Liver (tissue), 9 donors: ENCODE measurements around the gene PHTF1. TPM values are rescaled to one million over a fixed set of nuclear protein-coding genes. Genes with fewer than 3 reads are reported as not detected.

Experiments
- DNase-seq: peaks from one replicate; pipeline ENCODE4 v3.0.0-alpha.2; 2017; ENCODE audit warnings: low spot score
- H3K27ac ChIP-seq, 2 donors: one replicate each; pipeline ENCODE4 v1.7.0; 2013; ENCODE audit warnings: inconsistent platforms in 2 of 2, low read length in 2 of 2, control low read depth in 1 of 2, low read depth in 1 of 2, mild to moderate bottlenecking in 1 of 2
- H3K27me3 ChIP-seq, 4 donors: one replicate each; pipeline versions ENCODE4 v1.6.1 to v1.7.0; 2013; ENCODE audit warnings: low read length in 3 of 4, inconsistent platforms in 1 of 4, mild to moderate bottlenecking in 1 of 4, moderate library complexity in 1 of 4; ENCODE audit not compliant: control insufficient read depth in 4 of 4, insufficient read depth in 4 of 4
- H3K36me3 ChIP-seq, 4 donors: one replicate each; pipeline versions ENCODE4 v1.6.1 to v1.7.0; 2013; ENCODE audit warnings: low read length in 3 of 4, mild to moderate bottlenecking in 3 of 4, low read depth in 1 of 4, moderate library complexity in 1 of 4; ENCODE audit not compliant: control insufficient read depth in 4 of 4, insufficient read depth in 3 of 4
- H3K4me1 ChIP-seq, 4 donors: one replicate each; pipeline versions ENCODE4 v1.6.1 to v1.7.0; 2013; ENCODE audit warnings: low read length in 3 of 4, mild to moderate bottlenecking in 3 of 4, moderate library complexity in 1 of 4; ENCODE audit not compliant: control insufficient read depth in 4 of 4, insufficient read depth in 4 of 4
- H3K4me3 ChIP-seq, 3 donors: one replicate each; pipeline versions ENCODE4 v1.6.1 to v1.7.0; 2013; ENCODE audit warnings: low read length in 3 of 3, control low read depth in 1 of 3, low read depth in 1 of 3, mild to moderate bottlenecking in 1 of 3
- H3K9ac ChIP-seq, 2 donors: one replicate each; pipeline ENCODE4 v1.7.0; 2013; ENCODE audit warnings: low read length in 2 of 2, mild to moderate bottlenecking in 2 of 2, moderate library complexity in 2 of 2, control low read depth in 1 of 2, low read depth in 1 of 2
- H3K9me3 ChIP-seq, 4 donors: one replicate each; pipeline versions ENCODE4 v1.6.1 to v1.7.0; 2013; ENCODE audit warnings: low read length in 3 of 4; ENCODE audit not compliant: control insufficient read depth in 4 of 4
- ATF3 ChIP-seq: IDR thresholded peaks from 2 replicates; pipeline ENCODE4 v1.6.1; 2016; ENCODE audit warnings: antibody characterized with exemption
- HNF4A ChIP-seq, 2 donors: conservative IDR thresholded peaks; 2 replicates each; pipeline ENCODE4 v1.6.1; 2016; ENCODE audit warnings: antibody characterized with exemption in 2 of 2, mild to moderate bottlenecking in 2 of 2
- HNF4G ChIP-seq: IDR thresholded peaks from 2 replicates; pipeline ENCODE4 v1.6.1; 2016; ENCODE audit warnings: antibody characterized with exemption
- JUND ChIP-seq, 2 donors: IDR thresholded peaks; 2 replicates each; pipeline ENCODE4 v1.6.1; 2016; ENCODE audit warnings: antibody characterized with exemption in 2 of 2
- RAD21 ChIP-seq, 2 donors: IDR thresholded peaks; 2 replicates each; pipeline ENCODE4 v1.6.1; 2016; ENCODE audit warnings: antibody characterized with exemption in 2 of 2, mild to moderate bottlenecking in 2 of 2
- REST ChIP-seq: IDR thresholded peaks from 2 replicates; pipeline ENCODE4 v1.6.1; 2016; ENCODE audit warnings: antibody characterized with exemption, mild to moderate bottlenecking
- RXRA ChIP-seq, 2 donors: IDR thresholded peaks; 2 replicates each; pipeline ENCODE4 v1.6.1; 2017 to 2018; ENCODE audit warnings: antibody characterized with exemption in 2 of 2, mild to moderate bottlenecking in 1 of 2
- SP1 ChIP-seq: IDR thresholded peaks from 2 replicates; pipeline ENCODE4 v1.6.1; 2018; ENCODE audit warnings: antibody characterized with exemption, mild to moderate bottlenecking
- YY1 ChIP-seq: IDR thresholded peaks from 2 replicates; pipeline ENCODE4 v1.6.1; 2016; ENCODE audit warnings: antibody characterized with exemption, mild to moderate bottlenecking
- ZBTB33 ChIP-seq: IDR thresholded peaks from 2 replicates; pipeline ENCODE4 v1.6.1; 2016; ENCODE audit warnings: antibody characterized with exemption
- WGBS: extraction: QIAGEN DNeasy Blood & Tissue Kit; methylation state at CpG from one replicate; pipeline ENCODE4 v1.1.7; 2013; 5-methylcytosine and 5-hydroxymethylcytosine counted together
- polyA plus RNA-seq, 2 donors: library from polyadenylated mRNA; stranded (reverse) in 1 of 2; unstranded in 1 of 2; fragments of 200-250 nt in 1 of 2; fragments of >200 nt in 1 of 2; fragmentation: Nextera tagmentation in 1 of 2; extraction: Ambion mirVana in 1 of 2; gene quantifications; one replicate each; pipeline versions ENCODE4 v1.2.1 to v1.2.3, GENCODE V29; 2013 to 2015
- total RNA-seq, 2 donors: library from RNA; depleted of rRNA; stranded (reverse); fragments of >200 nt; gene quantifications; one replicate each; pipeline ENCODE4 v1.2.3, GENCODE V29; 2014
- donor health status: healthy.
- donor health status: healthy.
- donor health status: healthy.
- donor health status: healthy.
- donor health status: healthy.

Gene PHTF1
- total and polyA plus RNA-seq, 4 donors: 3.2 to 14.0 (median 7.3) TPM

DNA sequence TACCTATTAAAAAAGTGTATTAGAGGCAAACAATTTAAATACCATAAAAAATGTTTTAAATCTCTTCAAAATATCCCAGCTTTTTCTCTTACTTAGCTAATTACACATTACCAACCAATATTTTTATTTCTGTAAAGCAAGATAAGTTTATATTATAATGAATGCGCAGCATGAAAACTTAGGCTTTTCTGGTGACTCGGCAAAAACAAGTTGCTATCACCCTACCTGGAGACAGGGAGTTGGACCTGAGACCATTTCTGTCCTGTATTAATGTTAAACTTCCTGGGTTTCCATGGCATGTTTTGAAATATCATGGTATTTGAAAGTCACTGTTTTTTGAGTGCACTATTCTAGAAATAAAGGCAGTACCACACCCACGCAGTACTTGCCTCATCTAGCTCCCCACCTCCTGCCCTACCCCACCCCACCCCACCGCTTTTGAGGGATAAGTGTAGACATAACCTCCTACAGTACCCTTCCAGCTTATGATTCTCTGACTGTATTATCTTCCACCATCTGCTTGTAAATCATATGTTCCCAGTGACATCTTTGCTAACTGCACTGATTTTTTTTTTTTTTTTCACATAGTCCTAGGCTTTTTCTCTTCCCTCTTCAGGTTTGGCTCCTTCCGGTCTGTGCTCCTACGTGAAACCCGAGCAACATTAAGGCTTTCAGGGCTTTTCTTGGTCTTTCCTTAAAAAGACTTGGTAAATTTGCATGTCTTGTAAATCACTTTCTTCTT, 77.5 kb downstream of the PHTF1 start:
- Histone ChIP-seq H3K9me3 (no peaks in the 10 kb centered on the region), H3K4me1 (peaks cover 0 to 10% (median 10%) of the 10 kb centered on the region in 4 donors), H3K36me3 (peaks cover 2 to 15% (median 8%) of the 10 kb centered on the region in 4 donors), H3K9ac (no peak overlapping the region), H3K27me3 (no peaks in the 10 kb centered on the region), H3K27ac (no peak overlapping the region), H3K4me3 (no peak overlapping the region)
- 97% methylated on average over 7 of the region's 7 CpGs for WGBS
- no peak for TF ChIP-seq SP1
- no peak for DNase-seq

GRCh38 chr1:113678159-113678469, 81.2 kb downstream of the PHTF1 start:
- peaks cover 0 to 10% (median 10%) of the 10 kb centered on the region in 4 donors for H3K4me1 ChIP-seq
- H3K4me3 ChIP-seq: no peak overlapping the region
- H3K9ac ChIP-seq: no peak overlapping the region
- DNase-seq: no peak
- H3K27ac ChIP-seq: no peak overlapping the region
- no peaks in the 10 kb centered on the region for H3K27me3 ChIP-seq
- TF ChIP-seq HNF4G (no peak), ZBTB33 (no peak), JUND (IDR thresholded peaks at IDR 0.05) (no peak), ATF3 (no peak), HNF4A (conservative IDR thresholded peaks at IDR 0.05) (no peak), YY1 (no peak), REST (no peak), RXRA (IDR thresholded peaks at IDR 0.05) (no peak), SP1 (no peak), RAD21 (IDR thresholded peaks at IDR 0.05) (no peak)
- no peaks in the 10 kb centered on the region for H3K9me3 ChIP-seq
- peaks cover 0 to 22% (median 8%) of the 10 kb centered on the region in 4 donors for H3K36me3 ChIP-seq
